B cell (primary cell): ENCODE results near the gene TULP1. TPM values are rescaled to one million over a fixed set of nuclear protein-coding genes. Genes with fewer than 3 reads are reported as not detected.

Experiments used
- ATAC-seq: fragments of 200-7000 bp; cut with Tn5 transposase; one replicate; pipeline ENCODE4 v1.10.0; 2021; ENCODE audit warnings: low read depth, mild to moderate bottlenecking, moderate number of reproducible peaks, moderate library complexity
- CTCF ChIA-PET: fragments of 350-600 bp; sonication (Branson Sonifier 250); formaldehyde crosslinking; loops from one replicate; lab custom pipeline; 2021; ENCODE audit warnings: antibody characterized with exemption, inconsistent platforms; lab: Charles Lee
- POLR2A ChIA-PET: fragments of 350-600 bp; sonication (Branson Sonifier 250); formaldehyde crosslinking; loops from one replicate; lab custom pipeline; 2021; ENCODE audit warnings: antibody characterized with exemption; lab: Charles Lee
- DNase-seq: peaks from one replicate; pipeline ENCODE4 v3.0.0; 2013
- H2AFZ ChIP-seq: 2 replicates; pipeline ENCODE4 v1.6.1; 2012; ENCODE audit warnings: mild to moderate bottlenecking, low read depth, low read length; ENCODE audit not compliant: insufficient read depth, poor library complexity, severe bottlenecking
- H3K27ac ChIP-seq, 2 donors: 1 replicate in 1 of 2; 2 replicates in 1 of 2; pipeline ENCODE4 v1.5.1; 2012 to 2013; ENCODE audit warnings: low read length in 2 of 2, mild to moderate bottlenecking in 2 of 2, moderate library complexity in 1 of 2
- H3K27me3 ChIP-seq, 4 experiments: fragments of 200-600 bp in 1 of 4; sonication (generic) in 1 of 4; replicated peaks in 1 of 4; 1 replicate in 2 of 4; 2 replicates in 2 of 4; pipeline versions ENCODE4 v1.6.1 to v1.7.0; 2013 to 2016; ENCODE audit warnings: low read length in 3 of 4, mild to moderate bottlenecking in 2 of 4, mixed read lengths in 1 of 4, moderate library complexity in 1 of 4; ENCODE audit not compliant: insufficient read depth in 4 of 4, control insufficient read depth in 3 of 4; ENCODE audit errors: control extremely low read depth in 1 of 4
- H3K36me3 ChIP-seq, 2 experiments: replicated peaks in 1 of 2; 1 replicate in 1 of 2; 2 replicates in 1 of 2; pipeline versions ENCODE4 v1.6.1 to v1.7.1; 2013; ENCODE audit warnings: low read length in 1 of 2; ENCODE audit not compliant: insufficient read depth in 2 of 2, control insufficient read depth in 1 of 2; ENCODE audit errors: control extremely low read depth in 1 of 2, extremely low read depth in 1 of 2
- H3K4me1 ChIP-seq, 2 donors: fragments of 200-600 bp in 1 of 2; sonication (generic) in 1 of 2; 1 replicate in 1 of 2; 2 replicates in 1 of 2; pipeline versions ENCODE4 v1.5.1 to v1.6.1; 2013 to 2017; ENCODE audit warnings: low read length in 2 of 2; ENCODE audit not compliant: control insufficient read depth in 2 of 2, insufficient read depth in 2 of 2
- H3K4me2 ChIP-seq: replicated peaks from 2 replicates; pipeline ENCODE3; 2012; ENCODE audit warnings: mild to moderate bottlenecking, low read depth, low read length; ENCODE audit not compliant: poor library complexity, severe bottlenecking
- H3K4me3 ChIP-seq, 5 experiments: fragments of 200-600 bp in 1 of 5; sonication (generic) in 1 of 5; 1 replicate in 3 of 5; 2 replicates in 2 of 5; pipeline versions ENCODE4 v1.5.1 to v1.7.0; 2011 to 2016; ENCODE audit warnings: low read length in 4 of 5, mild to moderate bottlenecking in 4 of 5, low read depth in 2 of 5, control low read depth in 1 of 5, moderate library complexity in 1 of 5; ENCODE audit not compliant: insufficient read depth in 1 of 5; ENCODE audit errors: control extremely low read depth in 1 of 5, extremely low read depth in 1 of 5
- H3K79me2 ChIP-seq: fragments of 200-600 bp; sonication (generic); one replicate; pipeline ENCODE4 v1.6.0; 2016; ENCODE audit warnings: low read length; ENCODE audit not compliant: control insufficient read depth, insufficient read depth
- H3K9ac ChIP-seq: fragments of 200-600 bp; sonication (generic); 2 replicates; pipeline ENCODE4 v1.6.1; 2017; ENCODE audit warnings: mild to moderate bottlenecking, low read length, moderate library complexity
- H3K9me3 ChIP-seq, 3 donors: one replicate each; pipeline versions ENCODE4 v1.6.1 to v1.7.1; 2013; ENCODE audit warnings: low read length in 2 of 3; ENCODE audit not compliant: control insufficient read depth in 2 of 3, insufficient read depth in 1 of 3; ENCODE audit errors: control extremely low read depth in 1 of 3
- H4K20me1 ChIP-seq: 2 replicates; pipeline ENCODE4 v1.6.0; 2012; ENCODE audit warnings: mild to moderate bottlenecking, low read length; ENCODE audit not compliant: insufficient read depth, control insufficient read depth, poor library complexity, severe bottlenecking
- H3K27ac Mint-ChIP-seq: one replicate; pipeline ENCODE4 v1.8.0; 2021; ENCODE audit warnings: mixed read lengths
- H3K27me3 Mint-ChIP-seq: one replicate; pipeline ENCODE4 v1.8.0; 2021; ENCODE audit warnings: mixed read lengths
- H3K4me1 Mint-ChIP-seq: one replicate; pipeline ENCODE4 v1.8.0; 2021; ENCODE audit warnings: mixed read lengths
- H3K4me3 Mint-ChIP-seq: one replicate; pipeline ENCODE4 v1.8.0; 2021; ENCODE audit warnings: mixed read lengths
- H3K9me3 Mint-ChIP-seq: one replicate; pipeline ENCODE4 v1.8.0; 2022; ENCODE audit warnings: mixed read lengths; ENCODE audit not compliant: insufficient read depth
- CTCF ChIP-seq: fragments of 200-600 bp; IDR thresholded peaks from one replicate; pipeline ENCODE4 v1.8.0; 2022; ENCODE audit warnings: antibody characterized with exemption, mild to moderate bottlenecking
- EZH2 ChIP-seq: IDR thresholded peaks from 2 replicates; pipeline ENCODE4 v1.6.1; 2012; ENCODE audit warnings: borderline replicate concordance, low read depth, mild to moderate bottlenecking, moderate library complexity, low read length; ENCODE audit not compliant: insufficient read depth, poor library complexity, severe bottlenecking
- WGBS: methylation state at CpG from one replicate; pipeline ENCODE4 v1.1.5; 2013; ENCODE audit warnings: missing lambda C conversion rate; ENCODE audit not compliant: insufficient coverage; 5-methylcytosine and 5-hydroxymethylcytosine counted together
- intact Hi-C: fragments of 100-400 bp; cut with micrococcal nuclease; formaldehyde crosslinking; loops from one replicate; pipeline ENCODE4 v1.10.0; 2022
- polyA plus RNA-seq: library from polyadenylated mRNA; depleted of rRNA; stranded (reverse); fragments of >200 nt; gene quantifications from 2 replicates; pipeline ENCODE4 v1.2.3, GENCODE V29; 2012
- total RNA-seq, 2 donors: library from RNA; stranded (reverse); fragments of 120-200 nt in 1 of 2; gene quantifications; 1 replicate in 1 of 2; 2 replicates in 1 of 2; pipeline versions ENCODE4 v1.2.3 to v1.2.4, GENCODE V29; 2013 to 2022

Gene TULP1
- total and polyA plus RNA-seq, 2 donors (not counting 1 experiment from before 2014, with no cell fraction given), result not detected

GRCh38 chr6:35507221-35507620 lies 5.5 kb downstream of the TULP1 start:
- Histone ChIP-seq H4K20me1 (no peaks in the 10 kb centered on the region), H3K27me3 (peaks cover 0 to 36% (median 18%) of the 10 kb centered on the region in 4 experiments), H3K4me1 (peaks cover 8 to 13% of the 10 kb centered on the region in 2 donors), H2AFZ (no peak overlapping the region), H3K4me3 (no peak overlapping the region), H3K36me3 (no peaks in the 10 kb centered on the region), H3K79me2 (no peaks in the 10 kb centered on the region), H3K4me2 (no peak overlapping the region), H3K9ac (no peak overlapping the region), H3K9me3 (peaks cover 0 to 6% (median 0%) of the 10 kb centered on the region in 3 donors), H3K27ac (no peak overlapping the region)
- CTCF ChIA-PET, result no interaction called here
- POLR2A ChIA-PET, result no interaction called here
- no CpG with 5 or more reads among the region's 2 CpGs for WGBS
- TF ChIP-seq CTCF (no peak), EZH2 (no peak)
- H3K4me1 Mint-ChIP-seq, result peaks cover 7% of the 10 kb centered on the region
- no peak for DNase-seq
- intact Hi-C loops, result no loop called here
- ATAC-seq, result no peak
- no peaks in the 10 kb centered on the region for H3K9me3 Mint-ChIP-seq
- peaks cover 41% of the 10 kb centered on the region for H3K27me3 Mint-ChIP-seq
- no peak overlapping the region for H3K27ac Mint-ChIP-seq
- no peak overlapping the region for H3K4me3 Mint-ChIP-seq

- Histone ChIP-seq H3K36me3 (no peaks in the 10 kb centered on the region), H3K9ac (no peak overlapping the region), H3K4me3 (no peak overlapping the region), H3K4me2 (no peak overlapping the region), H3K79me2 (no peaks in the 10 kb centered on the region), H3K4me1 (peaks cover 6 to 8% of the 10 kb centered on the region in 2 donors), H3K27ac (no peak overlapping the region), H3K27me3 (peaks cover 0 to 34% (median 15%) of the 10 kb centered on the region in 4 experiments), H2AFZ (no peak overlapping the region), H3K9me3 (peaks cover 0 to 6% (median 0%) of the 10 kb centered on the region in 3 donors), H4K20me1 (no peaks in the 10 kb centered on the region)
- no peak overlapping the region for H3K27ac Mint-ChIP-seq
- H3K27me3 Mint-ChIP-seq, result peaks cover 42% of the 10 kb centered on the region
- H3K9me3 Mint-ChIP-seq, result no peaks in the 10 kb centered on the region
- CTCF ChIA-PET, result no interaction called here
- POLR2A ChIA-PET, result no interaction called here
- TF ChIP-seq CTCF (no peak), EZH2 (no peak)
- no peak for DNase-seq
- WGBS, result no CpG with 5 or more reads among the region's 3 CpGs
- no peak overlapping the region for H3K4me3 Mint-ChIP-seq
- intact Hi-C loops, result no loop called here
- peaks cover 5% of the 10 kb centered on the region for H3K4me1 Mint-ChIP-seq
- no peak for ATAC-seq
Observed at GRCh38 chr6:35506536-35506935, 6.2 kb downstream of the TULP1 start.
